Astrocyte of the cerebellum (primary cell): ENCODE measurements around the gene EAPP.
"Not testable (repeated sequence)": the region's sequence is repeated elsewhere in the genome, so short reads cannot be mapped to it uniquely, and the experiment has no call there.

Source experiments
- DNase-seq: peaks from one replicate; pipeline ENCODE4 v3.0.0-alpha.2; 2011; ENCODE audit warnings: low read depth
- H3K4me3 ChIP-seq: 2 replicates; pipeline ENCODE4 v1.5.1; 2011; ENCODE audit warnings: mild to moderate bottlenecking, low read depth, low read length, moderate library complexity
- in situ Hi-C: cut with HindIII; loops from 2 replicates; pipeline ENCODE4 v1.10.0; 2017; ENCODE audit warnings: low sequenced_read_pairs
- TF ChIP-seq, protein P1 (sequence below): IDR thresholded peaks from 2 replicates; pipeline ENCODE4 v1.5.1; 2012; ENCODE audit warnings: low read length, low read depth, moderate library complexity, mild to moderate bottlenecking; ENCODE audit errors: missing control alignments

The EAPP gene

DNA sequence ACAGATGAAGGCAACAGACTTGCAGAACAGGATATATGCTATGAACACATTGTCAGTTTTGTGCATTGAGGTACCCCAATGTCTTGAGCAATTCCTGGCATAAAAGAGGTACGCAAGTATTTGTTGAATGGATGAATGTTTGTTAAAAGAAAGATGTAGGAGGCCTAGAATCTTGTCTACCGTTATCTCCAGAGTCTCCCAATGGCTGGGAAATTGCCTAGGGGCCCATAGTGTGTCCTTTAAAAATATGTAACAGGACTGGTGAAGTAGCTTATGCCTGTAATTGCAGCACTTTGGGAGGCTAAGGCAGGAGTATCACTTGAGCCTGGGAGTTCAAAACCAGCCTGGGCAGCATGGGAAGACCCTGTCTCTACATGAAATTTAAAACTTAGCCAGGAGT, 57.0 kb downstream of the EAPP start:
- no peak overlapping the region for H3K4me3 ChIP-seq
- TF ChIP-seq, protein P1, sequence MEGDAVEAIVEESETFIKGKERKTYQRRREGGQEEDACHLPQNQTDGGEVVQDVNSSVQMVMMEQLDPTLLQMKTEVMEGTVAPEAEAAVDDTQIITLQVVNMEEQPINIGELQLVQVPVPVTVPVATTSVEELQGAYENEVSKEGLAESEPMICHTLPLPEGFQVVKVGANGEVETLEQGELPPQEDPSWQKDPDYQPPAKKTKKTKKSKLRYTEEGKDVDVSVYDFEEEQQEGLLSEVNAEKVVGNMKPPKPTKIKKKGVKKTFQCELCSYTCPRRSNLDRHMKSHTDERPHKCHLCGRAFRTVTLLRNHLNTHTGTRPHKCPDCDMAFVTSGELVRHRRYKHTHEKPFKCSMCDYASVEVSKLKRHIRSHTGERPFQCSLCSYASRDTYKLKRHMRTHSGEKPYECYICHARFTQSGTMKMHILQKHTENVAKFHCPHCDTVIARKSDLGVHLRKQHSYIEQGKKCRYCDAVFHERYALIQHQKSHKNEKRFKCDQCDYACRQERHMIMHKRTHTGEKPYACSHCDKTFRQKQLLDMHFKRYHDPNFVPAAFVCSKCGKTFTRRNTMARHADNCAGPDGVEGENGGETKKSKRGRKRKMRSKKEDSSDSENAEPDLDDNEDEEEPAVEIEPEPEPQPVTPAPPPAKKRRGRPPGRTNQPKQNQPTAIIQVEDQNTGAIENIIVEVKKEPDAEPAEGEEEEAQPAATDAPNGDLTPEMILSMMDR, result no peak
- no peak for DNase-seq
- in situ Hi-C loops, result no loop called here

DNA sequence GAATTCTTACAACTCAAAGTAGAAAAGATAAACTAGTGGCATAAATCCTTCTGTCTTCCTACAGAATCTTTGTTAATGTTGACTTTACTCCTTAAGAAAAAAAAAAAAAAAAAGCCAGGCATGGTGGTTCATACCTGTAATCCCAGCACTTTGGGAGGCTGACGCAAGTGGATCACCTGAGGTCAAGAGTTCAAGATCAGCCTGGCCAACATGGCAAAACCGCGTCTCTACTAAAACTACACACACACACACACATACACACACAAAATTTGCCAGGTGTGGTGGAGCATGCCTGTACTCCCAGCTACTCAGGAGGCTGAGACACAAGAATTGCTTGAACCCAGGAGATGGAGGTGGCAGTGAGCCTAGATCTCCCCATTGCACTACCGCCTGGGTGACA, 59.8 kb downstream of the EAPP start:
- TF ChIP-seq, protein P1, result no peak
- in situ Hi-C loops, result no loop called here
- no peak overlapping the region for H3K4me3 ChIP-seq
- DNase-seq, result no peak

DNA sequence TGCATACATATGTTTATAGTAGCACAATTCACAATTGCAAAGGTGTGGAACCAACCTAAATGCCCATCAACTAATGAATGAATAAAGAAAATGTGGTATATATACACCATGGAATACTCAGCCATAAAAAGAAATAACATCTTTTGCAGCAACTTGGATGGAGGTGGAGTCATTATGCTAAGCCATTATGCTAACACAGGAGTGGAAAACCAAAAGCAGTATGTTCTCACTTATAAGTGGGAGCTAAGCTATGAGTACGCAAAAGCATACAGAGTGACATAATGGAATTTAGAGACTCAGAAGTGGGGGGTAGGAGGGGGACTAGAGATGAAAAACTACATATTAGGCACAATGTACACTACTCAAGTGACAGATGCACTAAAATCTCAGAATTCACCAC, 61.2 kb downstream of the EAPP start:
- DNase-seq, result no peak
- in situ Hi-C loops, result no loop called here
- TF ChIP-seq, protein P1, result no peak
- H3K4me3 ChIP-seq, result no peak overlapping the region

DNA sequence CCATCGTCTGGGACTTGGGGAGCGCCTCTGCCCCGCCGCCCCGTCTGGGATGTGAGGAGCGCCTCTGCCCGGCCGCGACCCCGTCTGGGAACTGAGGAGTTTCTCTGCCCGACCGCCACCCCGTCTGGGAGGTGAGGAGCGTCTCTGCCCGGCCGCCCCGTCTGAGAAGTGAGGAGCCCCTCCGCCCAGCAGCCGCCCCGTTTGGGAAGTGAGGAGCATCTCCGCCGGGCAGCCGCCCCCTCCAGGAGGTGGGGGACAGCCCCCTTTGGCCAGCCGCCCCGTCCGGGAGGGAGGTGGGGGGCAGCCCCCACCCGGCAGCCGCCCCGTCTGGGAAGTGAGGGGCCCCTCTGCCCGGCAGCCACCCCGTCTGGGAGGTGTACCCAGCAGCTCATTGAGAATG, 63.5 kb downstream of the EAPP start:
- DNase-seq, in situ Hi-C loops, H3K4me3 ChIP-seq: not testable (repeated sequence)

DNA sequence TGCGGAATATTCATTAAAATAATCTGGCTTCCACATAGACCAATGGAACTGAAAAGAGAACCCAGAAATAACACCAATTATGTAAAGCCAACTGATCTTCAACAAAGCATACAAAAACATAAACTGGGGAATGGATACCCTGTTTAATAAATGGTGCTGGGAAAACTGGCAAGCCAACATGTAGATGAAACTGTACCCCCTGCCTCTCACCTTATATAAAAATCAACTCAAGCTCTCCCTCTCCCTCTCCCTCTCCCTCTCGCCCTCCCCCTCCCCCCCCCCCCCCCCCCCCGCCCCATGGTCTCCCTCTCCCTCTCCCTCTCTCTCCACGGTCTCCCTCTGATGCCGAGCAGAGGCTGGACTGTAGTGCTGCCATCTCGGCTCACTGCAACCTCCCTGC, 64.3 kb downstream of the EAPP start:
- DNase-seq, result no peak
- in situ Hi-C loops, result no loop called here
- H3K4me3 ChIP-seq, result no peak overlapping the region
- TF ChIP-seq, protein P1, result no peak

DNA sequence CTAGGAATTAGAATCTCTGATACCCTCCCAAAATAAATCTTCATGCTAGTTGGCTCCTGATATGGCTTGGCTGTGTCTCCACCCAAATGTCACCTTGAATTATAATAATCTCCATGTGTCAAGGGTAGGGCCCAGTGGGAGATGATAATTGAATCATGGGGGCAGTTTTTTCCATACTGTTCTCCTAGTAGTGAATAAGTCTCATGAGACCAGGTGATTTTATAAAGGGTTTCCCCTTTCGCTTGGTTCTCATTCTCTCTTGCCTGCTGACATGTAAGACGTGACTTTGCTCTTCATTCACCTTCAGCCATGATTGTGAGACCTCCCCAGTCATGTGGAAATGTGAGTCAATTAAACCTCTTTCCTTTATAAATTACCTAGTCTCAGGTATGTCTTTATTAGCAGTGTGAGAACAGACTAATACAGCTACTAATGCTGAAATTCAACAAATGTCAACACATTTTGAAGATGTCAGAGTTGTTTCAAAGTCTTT, 65.3 kb downstream of the EAPP start:
- no peak overlapping the region for H3K4me3 ChIP-seq
- TF ChIP-seq, protein P1, result no peak
- in situ Hi-C loops, result no loop called here
- no peak for DNase-seq

DNA sequence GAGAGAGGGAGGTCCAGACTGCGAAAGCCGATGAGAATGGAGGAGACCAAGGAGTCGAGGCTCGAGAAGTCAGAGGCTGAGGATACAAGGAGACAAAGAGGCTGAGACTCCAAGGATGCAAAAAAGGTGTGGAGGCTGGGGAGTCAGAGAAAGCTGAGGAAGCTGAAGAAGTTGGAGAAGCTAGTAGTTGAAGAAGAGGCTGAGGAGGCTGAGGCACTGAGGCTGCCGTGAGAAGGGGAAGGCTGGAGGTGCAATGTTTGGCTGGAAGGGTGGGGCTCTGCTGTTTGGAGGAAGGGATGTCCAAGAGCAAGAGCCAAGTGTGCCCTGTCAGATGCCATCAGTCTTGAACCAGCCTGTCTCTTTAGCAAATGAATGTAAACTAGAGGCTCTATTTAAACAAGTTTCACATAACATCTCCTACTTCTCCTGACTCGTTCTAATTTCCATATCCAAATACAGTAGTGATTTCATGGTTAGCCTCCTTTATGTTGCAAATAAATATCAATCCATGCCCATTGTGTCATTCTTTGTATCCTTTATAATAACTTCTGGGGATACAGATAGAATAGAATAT, 66.7 kb downstream of the EAPP start:
- no peak for DNase-seq
- in situ Hi-C loops, result no loop called here
- TF ChIP-seq, protein P1, result no peak
- H3K4me3 ChIP-seq, result no peak overlapping the region
